NCI-H2081 treated with DMSO at 0.1 percent for 48 hours (cell line): Measurements from ENCODE around the gene PLEKHA7.
"Not testable (repeated sequence)": the region's sequence is repeated elsewhere in the genome, so short reads cannot be mapped to it uniquely, and the experiment has no call there.

Source experiments
- DNase-seq: peaks from one replicate; lab custom pipeline; 2025; lab: John Stamatoyannopoulos, UW

Gene PLEKHA7

DNA sequence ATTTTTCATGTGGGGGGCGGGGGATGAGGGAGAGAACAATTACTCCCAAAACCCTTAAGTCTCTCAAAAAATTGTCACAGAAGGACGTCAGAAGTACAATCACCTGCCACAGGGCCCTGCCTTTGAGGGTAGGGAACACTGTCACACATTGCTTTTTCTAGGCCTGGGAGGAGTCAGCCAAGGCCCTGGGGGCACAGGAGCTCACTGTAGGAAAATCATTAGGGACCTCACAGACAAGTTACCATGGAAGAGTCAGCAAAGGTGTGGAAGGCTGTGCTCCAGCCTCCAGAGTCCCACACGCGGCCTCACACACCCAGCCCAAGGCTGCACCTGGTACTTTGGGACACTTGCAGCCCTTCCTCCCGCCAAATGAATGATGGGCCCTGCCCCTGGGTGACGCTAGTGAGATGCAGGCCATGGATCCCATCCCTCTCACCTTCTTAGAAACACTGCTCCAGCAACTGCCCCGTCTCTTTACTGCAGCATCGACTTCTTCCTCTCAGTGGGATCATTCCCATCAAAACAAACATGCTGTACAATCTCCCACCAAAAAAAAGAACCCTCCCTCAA, 3.3 kb downstream of the PLEKHA7 start:
- DNase-seq = no peak

DNA sequence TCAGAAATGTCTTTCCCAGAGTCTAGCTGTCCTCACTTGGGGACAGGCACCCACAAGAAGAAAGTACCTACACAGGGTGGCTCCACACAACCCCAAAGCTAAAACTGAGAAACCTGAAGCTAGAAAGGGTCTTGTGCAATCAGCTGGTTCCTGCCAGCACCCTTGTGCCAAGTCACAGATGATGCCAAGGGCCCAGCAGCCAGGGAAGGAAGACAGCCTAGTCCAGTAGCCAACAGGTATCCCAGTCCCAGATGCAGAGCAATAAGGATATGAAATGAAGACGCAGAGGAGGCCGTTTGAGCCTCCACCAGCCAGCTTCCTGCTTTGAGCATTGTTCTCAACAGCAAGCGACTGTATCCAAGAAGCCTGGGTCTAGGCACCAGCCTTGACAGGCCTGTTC, 6.1 kb downstream of the PLEKHA7 start:
- no peak for DNase-seq

DNA sequence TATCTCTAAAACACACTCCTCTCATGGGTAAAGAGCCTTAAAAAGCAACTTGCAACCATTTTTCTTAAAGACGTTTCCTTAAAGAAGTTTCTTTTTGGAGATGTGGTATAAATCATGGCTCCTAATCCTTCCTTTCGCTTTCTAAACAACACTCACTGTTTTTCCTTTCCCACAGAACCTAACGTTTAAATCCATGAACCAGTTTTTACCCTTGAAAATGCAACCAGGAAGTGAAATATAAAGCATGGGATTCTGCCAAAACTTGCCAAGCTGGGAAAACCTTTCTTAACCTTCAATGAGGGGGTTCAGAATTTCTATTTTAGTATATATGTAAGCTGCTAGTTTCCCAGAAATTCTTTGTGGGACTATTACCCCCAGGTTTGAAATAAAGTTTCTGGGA, 8.6 kb downstream of the PLEKHA7 start:
- no peak for DNase-seq

DNA sequence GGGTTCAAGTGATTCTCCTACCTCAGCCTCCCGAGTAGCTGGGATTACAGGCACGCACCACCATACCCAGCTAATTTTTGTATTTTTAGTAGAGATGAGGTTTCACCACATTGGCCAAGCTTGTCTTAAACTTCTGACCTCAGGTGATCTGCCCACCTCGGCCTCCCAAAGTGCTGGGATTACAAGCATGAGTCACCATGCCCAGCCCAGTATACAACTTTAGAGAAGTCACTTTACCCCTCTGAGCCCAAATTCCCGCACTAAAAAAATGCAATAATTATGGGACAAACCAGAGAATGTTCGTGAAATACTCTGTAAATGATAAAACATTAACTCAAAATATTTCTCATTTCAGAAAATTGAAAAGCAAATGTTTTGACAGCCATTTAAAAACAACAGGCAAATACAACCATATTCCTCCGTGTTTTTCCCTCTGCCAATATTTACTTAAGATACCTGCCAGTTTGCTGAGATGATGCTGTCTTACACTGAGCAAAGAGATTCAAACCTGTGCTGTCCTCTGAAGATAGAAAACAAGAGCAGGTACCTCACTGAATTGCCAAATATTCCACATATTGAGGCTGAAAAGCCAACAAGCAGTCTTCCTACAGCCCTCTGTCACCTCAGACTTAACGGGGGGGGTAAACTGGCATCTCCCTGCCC, 9.6 kb downstream of the PLEKHA7 start:
- no peak for DNase-seq

DNA sequence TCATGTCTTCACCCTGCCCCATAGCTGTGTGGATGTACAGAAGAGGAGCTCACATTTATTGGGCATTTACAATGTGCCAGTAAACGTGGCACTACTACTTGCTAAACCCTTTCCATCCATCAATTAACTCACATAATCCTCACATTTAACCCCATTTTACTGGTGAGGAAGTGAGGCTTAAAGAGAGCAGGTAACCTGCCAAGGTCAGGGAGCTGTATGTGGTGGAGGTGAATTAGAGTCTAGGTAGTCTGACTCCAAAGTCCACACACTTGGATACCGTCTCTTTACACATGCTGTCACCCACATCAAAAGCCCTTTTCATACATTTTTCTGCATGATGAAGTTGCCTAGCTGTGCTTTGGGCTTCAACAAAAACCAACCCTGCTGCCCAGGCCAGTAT, 10.8 kb downstream of the PLEKHA7 start:
- no peak for DNase-seq

DNA sequence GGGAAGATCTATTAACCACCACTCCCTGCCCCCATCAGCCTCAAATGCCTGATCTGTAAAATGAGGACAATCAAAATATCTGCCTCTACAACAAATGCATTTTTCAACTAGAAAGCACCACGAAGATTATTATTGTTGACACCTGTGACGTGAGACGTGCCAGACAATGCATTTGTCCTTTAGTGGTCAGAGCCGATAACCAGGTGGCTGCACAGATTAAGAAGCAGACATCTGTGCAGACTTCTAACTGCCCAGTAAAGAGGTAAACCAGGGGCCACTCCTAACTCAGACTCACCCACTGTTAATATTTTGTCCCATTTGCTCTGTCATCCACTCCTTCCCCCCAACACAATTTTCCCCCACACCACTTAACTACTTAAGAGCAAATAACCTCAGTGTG, 11.7 kb downstream of the PLEKHA7 start:
- no peak for DNase-seq

DNA sequence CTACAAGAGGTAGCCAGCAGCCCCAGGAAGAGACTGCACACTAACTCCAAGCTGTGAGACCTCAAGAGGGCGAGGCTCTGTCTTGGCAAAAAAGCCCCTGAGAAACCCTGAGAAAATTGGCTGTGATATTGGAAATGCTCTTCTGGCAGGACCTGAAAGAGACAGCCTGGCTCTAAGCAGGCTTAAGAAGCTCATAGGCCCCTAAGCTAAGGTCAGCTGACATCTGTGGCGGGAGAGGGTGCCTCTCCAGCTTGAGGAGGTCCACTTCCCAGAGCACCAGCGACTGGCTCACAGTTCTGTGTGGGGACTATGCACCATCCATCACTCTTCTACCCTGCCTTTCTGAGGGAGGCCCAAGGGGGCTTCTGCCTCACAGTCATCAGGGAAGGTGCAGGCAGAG, 12.4 kb downstream of the PLEKHA7 start:
- no peak for DNase-seq

DNA sequence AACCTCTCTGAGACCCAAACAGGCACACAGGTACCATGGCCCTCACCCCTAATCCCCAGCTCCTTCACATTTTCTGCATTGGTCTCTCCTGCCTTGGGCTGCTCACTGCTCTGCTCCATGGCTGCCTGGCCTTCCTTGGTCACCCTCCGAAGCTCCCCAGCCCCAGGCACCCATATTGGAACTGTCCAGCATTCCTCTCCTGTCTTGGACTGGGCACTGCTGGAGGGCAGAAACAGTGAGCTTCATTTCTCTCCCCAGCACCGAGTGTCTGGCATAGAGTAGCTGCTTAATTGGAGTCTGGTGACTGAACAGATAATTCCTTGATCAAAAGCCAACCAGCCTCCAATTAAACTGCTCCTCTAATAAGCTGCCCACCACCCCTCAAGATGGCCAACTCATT, 13.2 kb downstream of the PLEKHA7 start:
- DNase-seq = no peak

DNA sequence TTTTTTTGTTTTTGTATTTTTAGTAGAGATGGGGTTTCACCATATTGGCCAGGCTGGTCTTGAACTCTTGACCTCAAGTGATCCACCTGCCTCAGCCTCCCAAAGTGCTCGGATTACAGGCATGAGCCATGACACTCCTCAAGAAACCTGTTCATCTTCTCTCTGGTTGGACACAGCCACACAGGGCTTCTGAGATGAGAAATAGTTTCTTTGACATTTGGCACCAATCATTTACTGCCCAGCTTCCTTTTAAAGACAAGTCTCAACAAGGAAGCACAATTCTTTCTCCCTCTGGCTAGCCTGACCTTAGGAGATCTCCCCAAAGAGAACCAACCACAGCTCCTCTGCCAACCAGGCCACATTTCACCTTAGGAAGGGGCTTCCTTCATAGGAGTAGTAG, 14.0 kb downstream of the PLEKHA7 start:
- not testable (repeated sequence) for DNase-seq

DNA sequence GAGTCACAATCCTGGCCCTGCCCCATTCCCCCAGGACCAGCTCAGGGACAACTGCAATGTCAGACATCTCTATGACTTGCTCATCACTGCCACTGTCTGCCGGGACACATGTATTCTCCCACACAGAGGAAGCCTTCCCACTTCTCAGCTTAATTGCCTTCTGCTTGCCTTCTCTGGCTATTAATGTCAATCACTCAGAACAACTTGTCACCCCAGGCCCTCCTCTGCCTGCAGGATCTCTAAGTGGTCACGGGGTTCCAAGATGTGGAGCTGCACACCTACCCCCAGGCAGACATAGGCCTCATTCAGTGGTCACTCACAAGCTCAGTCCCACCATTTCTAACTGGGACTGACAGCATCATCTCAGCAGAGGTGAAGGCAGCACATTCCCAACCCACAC, 15.1 kb downstream of the PLEKHA7 start:
- no peak for DNase-seq

DNA sequence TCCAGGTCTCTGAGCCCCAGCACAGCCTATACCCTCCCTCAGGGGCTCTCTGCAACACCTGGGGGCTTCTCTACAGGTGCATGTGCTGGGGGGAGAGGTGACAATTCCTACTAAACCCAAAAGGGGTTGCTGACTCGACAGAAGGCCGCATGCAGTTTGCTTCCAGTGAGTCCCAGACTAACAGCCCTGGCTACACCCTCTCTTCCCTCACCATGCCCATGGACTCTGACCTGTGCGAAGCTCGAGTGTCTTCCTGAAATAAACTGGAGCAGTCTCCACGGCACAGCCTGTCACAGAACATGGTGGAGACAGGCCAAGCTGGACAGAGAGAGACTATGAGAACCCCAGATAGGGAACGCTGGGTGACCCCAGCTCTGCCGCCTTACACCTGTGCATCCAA, 16.6 kb downstream of the PLEKHA7 start:
- DNase-seq = no peak

DNA sequence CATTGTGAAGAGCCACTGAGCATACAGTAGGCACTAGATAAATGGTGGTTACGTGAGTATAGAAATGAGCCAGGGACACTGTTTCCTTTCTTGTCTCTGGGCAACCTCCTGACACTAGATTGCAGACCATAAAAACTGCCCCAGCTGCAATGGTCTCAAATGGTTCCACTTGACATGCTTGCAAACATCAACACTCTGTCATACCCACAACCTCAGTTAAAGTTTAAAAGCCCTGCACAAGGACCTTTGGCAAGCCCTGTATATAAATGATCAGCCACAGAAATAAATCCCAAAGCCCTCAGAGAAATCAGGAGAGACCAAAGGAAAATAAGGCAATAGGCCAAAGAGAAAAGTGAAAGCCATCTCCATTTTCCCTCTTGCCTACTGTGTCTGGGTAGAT, 20.7 kb downstream of the PLEKHA7 start:
- no peak for DNase-seq

DNA sequence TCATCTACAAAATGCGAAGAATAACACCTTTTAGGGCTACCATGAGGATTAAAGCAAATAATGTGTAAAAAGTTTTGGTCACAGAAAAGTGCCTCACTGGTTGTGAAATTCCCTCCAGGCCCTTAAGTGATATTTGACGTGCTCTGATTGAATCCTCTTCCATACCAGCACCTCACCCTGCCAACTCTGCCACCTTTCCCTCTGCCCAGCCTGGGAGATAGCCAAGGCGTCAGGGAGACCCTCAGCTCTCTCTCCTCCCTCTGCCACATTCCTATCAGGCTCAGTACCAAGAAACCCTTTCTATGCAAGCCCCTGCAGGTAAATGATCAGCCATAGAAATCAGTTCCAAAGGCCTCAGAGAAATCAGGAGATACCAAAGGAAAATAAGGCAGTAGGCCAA, 21.4 kb downstream of the PLEKHA7 start:
- no peak for DNase-seq

DNA sequence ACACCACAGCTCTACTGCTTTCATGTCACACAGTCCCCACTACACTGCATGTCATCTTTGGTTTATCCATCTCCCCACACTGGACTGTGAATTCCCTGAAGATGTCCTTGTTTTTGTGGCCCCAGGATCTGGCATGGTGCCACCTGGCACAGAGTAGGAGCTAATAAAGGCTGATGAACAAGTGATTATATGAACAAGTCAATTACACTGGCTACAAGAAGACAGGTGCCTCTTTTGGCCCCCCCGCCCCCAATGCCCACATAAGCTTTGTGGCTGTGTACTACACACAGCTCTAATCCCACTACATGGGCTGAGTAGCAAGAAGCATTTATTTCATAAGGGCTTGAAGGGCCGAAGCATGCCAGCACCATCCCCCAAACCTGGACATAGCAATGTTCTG, 24.7 kb downstream of the PLEKHA7 start:
- no peak for DNase-seq

DNA sequence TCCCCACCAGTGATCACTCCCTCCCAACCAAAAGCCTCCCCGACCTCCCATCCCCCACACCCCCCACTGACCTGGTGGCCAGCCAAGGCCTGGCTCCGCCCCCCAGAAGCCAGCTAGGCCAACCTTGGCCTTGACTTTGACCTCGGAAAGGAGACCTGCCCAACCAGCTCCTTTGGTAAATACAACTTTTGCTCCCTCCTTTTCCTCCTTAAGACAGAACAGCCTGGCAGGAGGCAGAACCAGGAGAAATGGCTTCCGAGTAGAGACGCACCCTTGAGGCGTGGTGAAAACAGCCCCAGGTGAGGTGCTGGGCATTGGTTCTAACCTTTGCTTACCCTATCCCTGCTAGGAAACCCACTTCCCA, 27.0 kb downstream of the PLEKHA7 start:
- no peak for DNase-seq

DNA sequence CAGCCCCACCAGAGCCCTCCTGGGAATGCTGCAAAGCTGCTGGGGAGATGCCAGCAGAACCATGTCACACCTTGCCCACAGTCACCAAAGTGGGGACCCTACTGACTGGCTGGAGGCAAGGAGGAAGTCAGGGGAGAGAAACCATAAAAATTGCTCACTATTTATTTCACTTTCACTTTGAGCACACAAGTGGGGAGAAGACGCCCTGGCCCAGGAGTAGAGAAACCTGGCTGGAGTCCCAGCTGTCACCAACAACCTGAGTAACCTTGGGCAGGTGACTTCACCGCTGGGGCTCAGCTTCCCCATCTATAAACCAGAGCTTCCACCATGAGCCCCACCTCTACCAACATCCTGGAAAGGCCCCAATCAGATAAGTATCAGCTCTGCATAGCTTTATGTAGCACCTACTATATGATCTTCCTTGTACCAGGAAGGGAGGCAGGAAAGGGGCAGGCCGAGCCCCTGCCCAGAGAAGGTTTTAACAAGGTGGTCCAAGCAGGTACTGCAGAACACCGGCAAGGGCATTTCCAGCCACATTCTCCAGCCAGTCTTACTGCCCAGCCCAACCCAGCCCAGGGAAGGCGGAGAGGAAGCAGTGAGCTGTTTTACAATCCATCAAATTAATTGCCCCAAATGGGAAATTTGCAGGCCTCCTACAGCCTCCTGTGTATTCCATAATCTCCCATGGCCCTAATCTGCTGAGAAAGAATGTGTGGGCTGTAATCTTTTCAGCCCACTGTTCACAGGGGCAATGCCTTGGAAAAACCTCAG, 27.6 kb downstream of the PLEKHA7 start:
- DNase-seq = no peak

DNA sequence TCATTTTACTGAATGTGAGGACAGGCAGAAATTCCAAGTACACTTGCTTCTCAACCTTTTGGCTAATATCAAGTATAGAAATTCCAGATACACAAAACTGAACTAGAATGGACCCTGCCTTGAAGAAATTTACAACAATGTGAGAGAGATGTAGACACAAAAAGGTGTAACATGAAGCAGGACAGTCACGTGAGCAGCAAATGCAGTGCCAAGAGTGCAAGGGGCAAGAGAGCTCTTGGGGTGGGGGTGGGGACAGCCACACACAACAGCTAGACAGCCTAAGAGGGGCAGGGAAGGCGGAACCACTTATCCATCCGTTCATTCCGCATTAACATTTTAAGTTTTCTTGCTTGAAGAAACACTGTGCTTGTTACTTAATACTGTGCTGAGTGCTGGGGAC, 28.9 kb downstream of the PLEKHA7 start:
- DNase-seq = no peak

DNA sequence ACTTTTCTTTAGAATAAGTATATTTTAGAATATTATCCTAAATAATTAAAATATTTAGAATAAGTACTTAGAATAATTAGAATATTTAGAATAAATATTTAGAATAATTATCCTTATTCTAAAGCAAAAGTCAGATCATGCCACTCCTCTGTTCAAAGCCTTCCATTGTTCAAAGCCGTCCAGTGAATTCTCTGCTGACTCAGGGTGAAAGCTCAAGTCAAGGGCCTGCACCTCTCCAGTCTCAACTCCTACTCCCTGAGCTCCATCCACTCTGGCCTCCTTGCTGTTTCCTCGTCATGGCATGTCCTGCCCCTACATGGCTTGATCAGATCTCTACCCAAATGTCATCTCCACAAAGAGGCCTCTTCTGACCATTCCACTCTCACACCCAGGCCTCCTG, 30.0 kb downstream of the PLEKHA7 start:
- no peak for DNase-seq

DNA sequence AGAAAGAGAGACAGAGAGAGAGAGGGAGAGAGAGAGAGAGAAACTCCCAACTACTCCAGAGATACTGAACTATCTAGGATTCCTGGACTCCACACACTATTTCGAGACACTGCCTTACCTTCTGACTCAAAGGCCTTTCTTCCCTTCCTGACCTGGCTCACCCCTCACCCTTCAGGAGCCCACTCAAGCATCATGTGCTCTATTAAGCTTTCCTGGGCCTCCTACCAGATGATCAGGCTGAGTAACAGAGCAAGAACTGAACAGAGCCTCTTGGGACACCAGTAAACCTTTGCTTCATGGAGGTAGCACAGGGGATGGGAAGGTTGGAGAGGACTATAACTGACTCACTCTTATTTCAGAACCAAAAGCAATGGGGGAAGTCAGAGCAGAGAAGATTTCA, 31.4 kb downstream of the PLEKHA7 start:
- DNase-seq = no peak

DNA sequence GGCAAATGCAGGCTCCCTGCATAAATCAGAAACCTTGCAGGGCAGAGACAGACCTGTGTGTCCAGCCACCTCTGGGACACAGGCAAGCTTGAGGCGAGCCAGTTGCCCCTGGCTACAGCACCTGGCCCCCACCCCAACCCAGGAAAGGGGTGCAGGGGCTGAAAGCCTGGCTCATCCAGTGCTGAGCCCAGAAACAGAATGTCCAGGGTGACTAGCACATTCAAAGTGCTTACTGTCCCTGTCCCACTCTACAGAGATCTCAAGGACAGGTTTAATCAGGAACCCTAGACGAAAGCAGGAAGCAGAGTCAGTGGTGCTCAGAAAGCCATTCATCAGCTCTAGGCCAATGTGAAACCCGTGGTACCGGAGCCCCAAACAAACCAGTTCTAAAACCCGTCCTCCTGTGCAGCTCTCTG, 31.9 kb downstream of the PLEKHA7 start:
- no peak for DNase-seq

DNA sequence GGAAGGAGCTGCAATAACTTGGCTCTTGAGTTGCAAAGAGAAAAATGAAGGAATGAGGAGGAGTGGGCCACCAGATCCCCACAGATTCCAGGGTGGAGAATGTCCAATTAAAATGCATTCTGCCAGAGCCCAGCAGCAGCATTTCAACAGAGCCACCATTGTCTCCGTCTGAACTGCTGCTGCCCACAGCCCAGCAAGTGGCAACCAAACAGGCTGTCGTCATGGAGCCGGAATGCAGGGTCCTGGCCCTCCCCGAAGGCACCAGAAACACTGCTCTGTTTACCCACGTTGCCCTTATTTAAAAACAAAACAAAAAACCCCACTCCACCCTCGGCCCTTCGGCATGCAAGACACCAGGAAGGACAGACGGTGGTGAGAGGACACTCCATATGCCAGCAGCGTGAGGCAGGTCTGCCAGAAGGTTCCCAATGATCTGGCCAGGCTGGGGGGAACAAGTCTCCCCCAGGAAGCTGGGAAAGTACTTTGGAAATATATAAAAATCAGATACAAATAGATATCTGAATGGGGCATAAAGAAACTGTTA, 32.5 kb downstream of the PLEKHA7 start:
- DNase-seq = no peak

DNA sequence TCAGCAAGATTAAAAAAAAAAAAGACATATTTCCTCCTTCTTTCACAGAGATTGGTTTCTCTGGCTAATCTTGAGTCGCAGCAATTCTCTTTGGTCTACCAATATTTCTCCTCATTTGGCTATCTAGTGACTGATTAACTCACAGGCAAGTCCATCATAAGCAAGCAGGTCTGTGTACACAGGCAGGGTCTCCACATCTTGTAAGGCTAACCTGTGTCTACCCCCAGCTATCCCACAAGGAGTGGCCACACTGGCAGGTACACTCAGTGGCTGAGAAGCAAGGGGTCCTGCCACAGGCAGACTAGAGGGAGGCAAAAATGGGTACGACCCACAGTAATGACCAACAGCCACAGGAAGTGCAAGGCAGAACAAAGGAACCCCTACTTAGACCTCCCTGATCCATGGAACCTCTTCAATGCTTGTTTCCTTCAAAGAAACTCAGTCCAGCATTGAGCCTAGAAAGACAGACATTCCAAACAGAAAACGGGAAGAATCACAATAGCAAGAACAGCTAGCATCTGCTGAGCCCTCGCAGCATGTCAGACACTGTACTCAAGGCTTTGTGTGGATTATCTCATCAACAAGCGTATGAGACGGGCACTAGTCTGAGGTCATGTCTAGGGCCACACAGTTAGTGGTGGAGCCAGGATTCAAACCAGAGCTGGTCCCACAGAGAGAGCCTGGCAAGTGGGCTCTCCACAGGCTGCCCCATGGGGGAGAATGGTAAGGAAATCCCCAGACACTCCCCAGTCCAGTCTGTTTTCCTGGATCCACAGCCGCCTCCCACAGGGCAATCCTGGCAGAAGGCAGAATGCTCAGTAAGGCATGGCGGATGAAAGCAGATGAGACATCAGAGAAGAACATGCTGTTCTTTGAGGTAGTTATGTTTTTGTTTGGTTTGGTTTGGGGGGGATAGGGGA, 34.3 kb downstream of the PLEKHA7 start:
- DNase-seq = no peak
